Measurements from ENCODE around the gene PRPS1. TPM values are rescaled to one million over a fixed set of nuclear protein-coding genes. Genes with fewer than 3 reads are reported as not detected.

Gene PRPS1
- total and polyA plus RNA-seq, 4 donors = 13.3 to 32.2 (median 26.1) TPM

DNA sequence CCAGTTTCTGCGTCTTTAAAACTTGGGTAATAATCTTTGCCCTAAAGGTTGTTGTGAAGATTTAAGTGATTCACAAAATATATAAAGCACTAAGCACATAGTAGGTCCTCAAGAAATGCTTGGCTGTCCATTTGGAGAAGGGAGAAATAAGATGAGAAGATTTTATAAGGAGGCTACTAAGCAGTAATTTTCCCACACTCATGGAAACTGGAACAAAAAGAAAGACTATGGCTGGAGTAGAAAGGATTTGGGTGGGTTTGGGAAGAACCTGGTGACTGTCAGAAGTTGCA is 47.0 kb downstream of the PRPS1 start (continued):
- no peak for TF ChIP-seq NR2F2 (IDR thresholded peaks at IDR 0.05)
- TF ChIP-seq REST (IDR thresholded peaks at IDR 0.05) = no peak
- TF ChIP-seq SP1 (IDR thresholded peaks at IDR 0.05) = no peak

DNA sequence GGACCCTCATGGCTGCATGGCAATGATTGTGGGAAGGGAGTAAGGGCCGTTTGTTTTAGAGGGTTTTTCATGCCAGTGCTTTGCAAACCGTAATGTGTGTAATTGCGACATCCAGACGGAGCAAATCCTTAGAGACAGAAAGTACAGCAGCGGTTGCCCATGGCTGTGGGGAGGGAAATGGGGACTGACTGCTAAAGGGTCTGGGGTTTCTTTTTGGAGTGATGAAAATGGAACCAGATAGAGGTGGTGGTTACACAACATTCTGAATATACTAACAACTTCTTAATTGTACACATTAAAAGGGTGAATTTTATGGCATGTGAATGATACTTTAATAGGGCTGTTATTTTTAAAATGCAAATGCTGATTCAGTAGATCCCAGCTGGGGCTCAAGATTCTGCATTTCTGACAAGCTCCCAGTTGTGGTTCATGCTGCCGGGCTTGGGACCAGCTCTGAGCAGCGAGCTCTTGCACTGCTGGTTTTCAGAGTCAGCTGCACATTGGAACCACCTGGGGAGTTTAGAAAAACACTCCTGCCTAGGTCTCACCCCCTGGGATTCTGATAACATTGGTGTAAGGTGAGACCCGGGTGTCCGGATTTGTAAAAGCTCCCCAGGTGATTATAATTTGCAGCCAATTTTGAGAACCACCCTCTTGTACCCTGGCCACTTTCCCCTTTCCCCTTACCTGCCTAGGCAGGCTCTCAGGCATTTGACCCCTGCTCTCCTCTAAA is 47.7 kb downstream of the PRPS1 start:
- Histone ChIP-seq H3K36me3 (ENCODE audit: control insufficient read depth in 4 of 4, insufficient read depth in 3 of 4, low read depth in 1 of 4, low read length in 3 of 4) (no peaks in the 10 kb centered on the region), H3K9me3 (ENCODE audit: control insufficient read depth in 4 of 4, low read length in 3 of 4) (no peaks in the 10 kb centered on the region), H3K27me3 (ENCODE audit: control insufficient read depth in 4 of 4, insufficient read depth in 4 of 4, low read length in 3 of 4) (no peaks in the 10 kb centered on the region), H3K9ac (ENCODE audit: low read depth in 1 of 2, low read length in 2 of 2) (peak overlapping the region in 1 of 2 donors; percentile 62), H3K4me3 (ENCODE audit: low read depth in 1 of 3, low read length in 3 of 3) (peak overlapping the region; percentile 45 to 50 (median 49)), H3K27ac (ENCODE audit: low read depth in 1 of 2, low read length in 2 of 2) (peak overlapping the region; percentile 65 to 69), H3K4me1 (ENCODE audit: control insufficient read depth in 4 of 4, insufficient read depth in 4 of 4, low read length in 3 of 4) (peaks cover 2 to 12% (median 7%) of the 10 kb centered on the region in 4 donors)
- TF ChIP-seq RXRA (IDR thresholded peaks at IDR 0.05) (peak in 1 of 2 donors; percentile 6), GABPA (IDR thresholded peaks at IDR 0.05 in 1 of 2, conservative IDR thresholded peaks at IDR 0.05 in 1 of 2) (no peak), YY1 (IDR thresholded peaks at IDR 0.05) (peak; percentile 22)
- TF ChIP-seq, protein P1, sequence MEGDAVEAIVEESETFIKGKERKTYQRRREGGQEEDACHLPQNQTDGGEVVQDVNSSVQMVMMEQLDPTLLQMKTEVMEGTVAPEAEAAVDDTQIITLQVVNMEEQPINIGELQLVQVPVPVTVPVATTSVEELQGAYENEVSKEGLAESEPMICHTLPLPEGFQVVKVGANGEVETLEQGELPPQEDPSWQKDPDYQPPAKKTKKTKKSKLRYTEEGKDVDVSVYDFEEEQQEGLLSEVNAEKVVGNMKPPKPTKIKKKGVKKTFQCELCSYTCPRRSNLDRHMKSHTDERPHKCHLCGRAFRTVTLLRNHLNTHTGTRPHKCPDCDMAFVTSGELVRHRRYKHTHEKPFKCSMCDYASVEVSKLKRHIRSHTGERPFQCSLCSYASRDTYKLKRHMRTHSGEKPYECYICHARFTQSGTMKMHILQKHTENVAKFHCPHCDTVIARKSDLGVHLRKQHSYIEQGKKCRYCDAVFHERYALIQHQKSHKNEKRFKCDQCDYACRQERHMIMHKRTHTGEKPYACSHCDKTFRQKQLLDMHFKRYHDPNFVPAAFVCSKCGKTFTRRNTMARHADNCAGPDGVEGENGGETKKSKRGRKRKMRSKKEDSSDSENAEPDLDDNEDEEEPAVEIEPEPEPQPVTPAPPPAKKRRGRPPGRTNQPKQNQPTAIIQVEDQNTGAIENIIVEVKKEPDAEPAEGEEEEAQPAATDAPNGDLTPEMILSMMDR (IDR thresholded peaks at IDR 0.05; ENCODE audit: low read depth, low read length, missing input control) = no peak
- no peak for DNase-seq (ENCODE audit: low spot score)
- WGBS = 14% methylated on average over 9 of the region's 9 CpGs

- 28% methylated on average over 30 of the region's 30 CpGs for WGBS
- H3K4me3 ChIP-seq (ENCODE audit: low read depth in 1 of 3, low read length in 3 of 3) = peak overlapping the region; percentile 45 to 50 (median 49)
- no peaks in the 10 kb centered on the region for H3K27me3 ChIP-seq (ENCODE audit: control insufficient read depth in 4 of 4, insufficient read depth in 4 of 4, low read length in 3 of 4)
- peak overlapping the region; percentile 65 to 69 for H3K27ac ChIP-seq (ENCODE audit: low read depth in 1 of 2, low read length in 2 of 2)
- DNase-seq (ENCODE audit: low spot score) = no peak
- no peaks in the 10 kb centered on the region for H3K9me3 ChIP-seq (ENCODE audit: control insufficient read depth in 4 of 4, low read length in 3 of 4)
- H3K9ac ChIP-seq (ENCODE audit: low read depth in 1 of 2, low read length in 2 of 2) = peak overlapping the region in 1 of 2 donors; percentile 62
- H3K36me3 ChIP-seq (ENCODE audit: control insufficient read depth in 4 of 4, insufficient read depth in 3 of 4, low read depth in 1 of 4, low read length in 3 of 4) = no peaks in the 10 kb centered on the region
- peaks cover 2 to 12% (median 7%) of the 10 kb centered on the region in 4 donors for H3K4me1 ChIP-seq (ENCODE audit: control insufficient read depth in 4 of 4, insufficient read depth in 4 of 4, low read length in 3 of 4)
- TF ChIP-seq HNF4G (IDR thresholded peaks at IDR 0.05) (no peak), GABPA (IDR thresholded peaks at IDR 0.05 in 1 of 2, conservative IDR thresholded peaks at IDR 0.05 in 1 of 2) (no peak), FOXA1 (IDR thresholded peaks at IDR 0.05) (no peak), JUND (IDR thresholded peaks at IDR 0.05) (no peak), EGR1 (IDR thresholded peaks at IDR 0.05; ENCODE audit: low read depth in 2 of 2) (no peak), RXRA (IDR thresholded peaks at IDR 0.05) (peak; percentile 7 to 18), RAD21 (IDR thresholded peaks at IDR 0.05) (peak in 1 of 2 donors; percentile 14), YY1 (IDR thresholded peaks at IDR 0.05) (no peak), NR2F2 (IDR thresholded peaks at IDR 0.05) (peak; percentile 42), REST (IDR thresholded peaks at IDR 0.05) (no peak), HNF4A (conservative IDR thresholded peaks at IDR 0.05) (no peak), SP1 (IDR thresholded peaks at IDR 0.05) (peak; percentile 78)
- TF ChIP-seq, protein P2, sequence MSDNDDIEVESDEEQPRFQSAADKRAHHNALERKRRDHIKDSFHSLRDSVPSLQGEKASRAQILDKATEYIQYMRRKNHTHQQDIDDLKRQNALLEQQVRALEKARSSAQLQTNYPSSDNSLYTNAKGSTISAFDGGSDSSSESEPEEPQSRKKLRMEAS (IDR thresholded peaks at IDR 0.05) = peak; percentile 75
- TF ChIP-seq, protein P1 (IDR thresholded peaks at IDR 0.05; ENCODE audit: low read depth, low read length, missing input control) = no peak
- TF ChIP-seq, protein P3, sequence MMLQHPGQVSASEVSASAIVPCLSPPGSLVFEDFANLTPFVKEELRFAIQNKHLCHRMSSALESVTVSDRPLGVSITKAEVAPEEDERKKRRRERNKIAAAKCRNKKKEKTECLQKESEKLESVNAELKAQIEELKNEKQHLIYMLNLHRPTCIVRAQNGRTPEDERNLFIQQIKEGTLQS (IDR thresholded peaks at IDR 0.05) = no peak
These were observed 48.5 kb downstream of the PRPS1 start for GRCh38 chrX:107676559-107677378.

All from liver (tissue), 9 donors.